CD14-positive monocyte (primary cell): ENCODE measurements around the gene IBA57. TPM values are rescaled to one million over a fixed set of nuclear protein-coding genes. Genes with fewer than 3 reads are reported as not detected.

Source experiments
- DNase-seq, 3 donors: peaks; one replicate each; pipeline ENCODE4 v3.0.0-alpha.2; 2011 to 2022
- H2AFZ ChIP-seq: 2 replicates; pipeline ENCODE4 v1.6.0; 2012; ENCODE audit warnings: mild to moderate bottlenecking, low read depth, low read length, inconsistent platforms; ENCODE audit not compliant: insufficient read depth, poor library complexity, severe bottlenecking
- H3K27ac ChIP-seq, 2 donors: 1 replicate in 1 of 2; 2 replicates in 1 of 2; pipeline ENCODE4 v1.5.1; 2012 to 2013; ENCODE audit warnings: low read length in 2 of 2, control low read depth in 1 of 2, inconsistent platforms in 1 of 2, low read depth in 1 of 2, mild to moderate bottlenecking in 1 of 2
- H3K27me3 ChIP-seq, 2 donors: one replicate each; pipeline versions ENCODE4 v1.6.0 to v1.6.1; 2011 to 2013; ENCODE audit warnings: low read length in 2 of 2; ENCODE audit not compliant: control insufficient read depth in 2 of 2, insufficient read depth in 2 of 2
- H3K36me3 ChIP-seq, 2 donors: replicated peaks in 1 of 2; 1 replicate in 1 of 2; 2 replicates in 1 of 2; pipeline versions ENCODE4 v1.5.1 to v1.6.1; 2012 to 2013; ENCODE audit warnings: low read length in 2 of 2, control low read depth in 1 of 2, inconsistent platforms in 1 of 2, mild to moderate bottlenecking in 1 of 2; ENCODE audit not compliant: insufficient read depth in 2 of 2, control insufficient read depth in 1 of 2
- H3K4me1 ChIP-seq, 2 donors: 1 replicate in 1 of 2; 2 replicates in 1 of 2; pipeline versions ENCODE4 v1.5.1 to v1.6.1; 2012 to 2013; ENCODE audit warnings: low read length in 2 of 2, control low read depth in 1 of 2, inconsistent platforms in 1 of 2, mild to moderate bottlenecking in 1 of 2, moderate library complexity in 1 of 2; ENCODE audit not compliant: insufficient read depth in 2 of 2, control insufficient read depth in 1 of 2
- H3K4me2 ChIP-seq: replicated peaks from 2 replicates; pipeline ENCODE3; 2012; ENCODE audit warnings: low read length, moderate library complexity, mild to moderate bottlenecking; ENCODE audit not compliant: poor library complexity, severe bottlenecking; ENCODE audit errors: extremely low read depth
- H3K4me3 ChIP-seq, 3 experiments: fragments of 200-600 bp in 1 of 3; sonication (generic) in 1 of 3; replicated peaks in 1 of 3; 1 replicate in 2 of 3; 2 replicates in 1 of 3; pipeline ENCODE4 v1.5.1; 2011 to 2013; ENCODE audit warnings: low read length in 3 of 3, mild to moderate bottlenecking in 3 of 3, control low read depth in 2 of 3, low read depth in 2 of 3, inconsistent platforms in 1 of 3, moderate library complexity in 1 of 3
- H3K79me2 ChIP-seq: 2 replicates; pipeline ENCODE4 v1.6.0; 2012; ENCODE audit warnings: mild to moderate bottlenecking, control low read depth, inconsistent platforms, low read length, moderate library complexity; ENCODE audit not compliant: insufficient read depth
- H3K9ac ChIP-seq: 2 replicates; pipeline ENCODE4 v1.6.0; 2017; ENCODE audit warnings: low read length, mild to moderate bottlenecking; ENCODE audit not compliant: insufficient read depth, poor library complexity, severe bottlenecking
- H3K9me3 ChIP-seq, 2 donors: replicated peaks in 1 of 2; 1 replicate in 1 of 2; 2 replicates in 1 of 2; pipeline versions ENCODE4 v1.5.1 to v1.6.1; 2012 to 2013; ENCODE audit warnings: low read length in 2 of 2, control low read depth in 1 of 2; ENCODE audit not compliant: control insufficient read depth in 1 of 2, insufficient read depth in 1 of 2
- H4K20me1 ChIP-seq: 2 replicates; pipeline ENCODE4 v1.6.0; 2012; ENCODE audit warnings: mild to moderate bottlenecking, low read length, control low read depth, moderate library complexity; ENCODE audit not compliant: insufficient read depth
- H3K27ac Mint-ChIP-seq, 7 donors: one replicate each; pipeline ENCODE4 v1.8.0; 2020; ENCODE audit warnings: mild to moderate bottlenecking in 7 of 7, mixed read lengths in 7 of 7, moderate library complexity in 6 of 7, inconsistent platforms in 2 of 7
- H3K27me3 Mint-ChIP-seq, 3 donors: one replicate each; pipeline ENCODE4 v1.8.0; 2021 to 2022; ENCODE audit warnings: low read depth in 3 of 3, mild to moderate bottlenecking in 3 of 3, mixed read lengths in 3 of 3, moderate library complexity in 3 of 3, inconsistent platforms in 1 of 3
- H3K36me3 Mint-ChIP-seq, 2 donors: one replicate each; pipeline ENCODE4 v1.8.0; 2020; ENCODE audit warnings: mixed read lengths in 2 of 2, inconsistent platforms in 1 of 2, mild to moderate bottlenecking in 1 of 2
- H3K4me1 Mint-ChIP-seq: one replicate; pipeline ENCODE4 v1.8.0; 2020; ENCODE audit warnings: mild to moderate bottlenecking, mixed read lengths
- H3K4me3 Mint-ChIP-seq, 2 donors: one replicate each; pipeline ENCODE4 v1.8.0; 2020; ENCODE audit warnings: mild to moderate bottlenecking in 2 of 2, mixed read lengths in 2 of 2, moderate library complexity in 1 of 2
- H3K9me3 Mint-ChIP-seq, 7 donors: one replicate each; pipeline ENCODE4 v1.8.0; 2020 to 2022; ENCODE audit warnings: mixed read lengths in 7 of 7, mild to moderate bottlenecking in 6 of 7, moderate library complexity in 6 of 7, inconsistent platforms in 2 of 7
- WGBS: methylation state at CpG from one replicate; pipeline ENCODE4 v1.1.5; 2013; ENCODE audit warnings: missing lambda C conversion rate; ENCODE audit not compliant: insufficient coverage; 5-methylcytosine and 5-hydroxymethylcytosine counted together
- intact Hi-C, 2 donors: fragments of 100-400 bp; cut with micrococcal nuclease; formaldehyde crosslinking; loops; one replicate each; pipeline versions ENCODE4 v1.15.0 to v1.15.1; 2023
- polyA plus RNA-seq, 3 donors: library from polyadenylated mRNA; depleted of rRNA in 1 of 3; unstranded in 2 of 3; stranded (reverse) in 1 of 3; fragments of 300-500 nt in 2 of 3; fragments of >200 nt in 1 of 3; fragmentation: Illumina TruSeq in 2 of 3; gene quantifications; 1 replicate in 2 of 3; 2 replicates in 1 of 3; pipeline ENCODE4 v1.2.3, GENCODE V29; 2012 to 2021
- TF ChIP-seq, protein P1 (sequence below): fragments of 200-600 bp; IDR thresholded peaks from one replicate; pipeline ENCODE4 v1.8.0; 2022; ENCODE audit warnings: antibody characterized with exemption, mild to moderate bottlenecking

The IBA57 gene
- polyA plus RNA-seq, 3 donors: 1.6 to 2.1 (median 1.7) TPM

DNA sequence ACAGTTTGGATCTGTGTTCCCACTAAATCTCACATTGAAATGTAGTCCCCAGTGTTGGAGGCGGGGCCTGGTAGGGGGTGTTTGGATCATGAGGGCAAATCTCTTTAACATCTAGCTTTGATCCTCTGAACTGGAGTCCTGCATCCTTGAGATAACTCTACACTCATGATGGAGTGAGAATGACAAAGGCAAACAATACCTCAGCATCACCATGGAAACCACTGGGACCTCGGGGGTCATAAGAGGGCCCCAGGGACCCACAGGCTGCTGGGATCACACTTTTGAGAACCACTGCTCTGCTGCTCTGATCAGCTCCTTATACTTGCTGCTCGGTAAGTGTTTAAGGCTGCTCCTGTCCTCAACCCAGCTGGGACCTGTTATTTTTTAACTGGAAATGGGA is 28.8 kb downstream of the IBA57 start:
- H3K27me3 Mint-ChIP-seq: peaks cover 1 to 2% (median 2%) of the 10 kb centered on the region in 3 donors
- WGBS: 87% methylated on average over 2 of the region's 3 CpGs

DNA sequence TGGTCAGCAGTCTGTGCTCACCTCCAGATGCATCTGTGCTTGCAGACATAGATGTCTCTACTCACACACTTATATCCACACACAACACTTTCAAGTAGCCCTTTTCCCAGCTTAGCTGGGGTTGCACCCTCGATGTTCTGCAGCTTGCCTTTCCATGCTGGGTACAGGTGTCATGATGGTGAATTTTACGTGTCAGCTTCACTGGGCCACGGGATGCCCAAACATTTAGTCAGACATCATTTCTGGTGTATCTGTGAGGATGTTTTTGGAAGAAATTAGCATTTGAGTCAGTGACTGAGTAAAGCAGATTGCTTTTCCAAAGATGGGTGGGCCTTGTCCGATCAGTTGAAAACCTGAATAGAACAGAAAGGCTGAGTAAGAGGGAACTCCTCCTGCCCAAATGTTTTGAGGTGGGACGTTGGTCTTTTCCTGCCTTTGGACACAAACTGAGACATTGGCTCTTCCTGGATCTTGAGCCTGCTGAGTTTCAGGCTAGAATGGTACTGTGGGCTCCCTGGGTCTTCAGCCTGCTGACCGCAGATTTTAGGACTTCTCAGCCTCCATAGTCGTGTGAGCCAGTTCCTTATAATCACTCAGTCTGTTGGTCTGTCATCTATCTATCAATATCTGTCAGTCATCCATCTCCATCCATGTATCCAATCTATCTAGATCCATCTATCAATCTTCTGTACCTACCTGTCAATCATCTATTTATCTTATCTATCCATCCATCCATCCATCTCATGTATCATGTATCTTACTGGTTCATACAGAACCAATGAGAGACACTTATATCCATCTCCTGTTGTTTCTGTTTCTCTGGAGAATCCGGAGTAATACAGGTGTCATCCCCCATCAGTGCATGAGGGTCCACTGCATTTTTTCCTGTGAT is 29.6 kb downstream of the IBA57 start:
- Mint-ChIP-seq H3K4me3 (no peak overlapping the region), H3K36me3 (no peaks in the 10 kb centered on the region), H3K27me3 (peaks cover 1 to 2% (median 2%) of the 10 kb centered on the region in 3 donors), H3K4me1 (no peaks in the 10 kb centered on the region), H3K27ac (peak overlapping the region in 1 of 7 donors; percentile 18), H3K9me3 (peaks cover 14 to 26% (median 22%) of the 10 kb centered on the region in 7 donors)
- TF ChIP-seq, protein P1, sequence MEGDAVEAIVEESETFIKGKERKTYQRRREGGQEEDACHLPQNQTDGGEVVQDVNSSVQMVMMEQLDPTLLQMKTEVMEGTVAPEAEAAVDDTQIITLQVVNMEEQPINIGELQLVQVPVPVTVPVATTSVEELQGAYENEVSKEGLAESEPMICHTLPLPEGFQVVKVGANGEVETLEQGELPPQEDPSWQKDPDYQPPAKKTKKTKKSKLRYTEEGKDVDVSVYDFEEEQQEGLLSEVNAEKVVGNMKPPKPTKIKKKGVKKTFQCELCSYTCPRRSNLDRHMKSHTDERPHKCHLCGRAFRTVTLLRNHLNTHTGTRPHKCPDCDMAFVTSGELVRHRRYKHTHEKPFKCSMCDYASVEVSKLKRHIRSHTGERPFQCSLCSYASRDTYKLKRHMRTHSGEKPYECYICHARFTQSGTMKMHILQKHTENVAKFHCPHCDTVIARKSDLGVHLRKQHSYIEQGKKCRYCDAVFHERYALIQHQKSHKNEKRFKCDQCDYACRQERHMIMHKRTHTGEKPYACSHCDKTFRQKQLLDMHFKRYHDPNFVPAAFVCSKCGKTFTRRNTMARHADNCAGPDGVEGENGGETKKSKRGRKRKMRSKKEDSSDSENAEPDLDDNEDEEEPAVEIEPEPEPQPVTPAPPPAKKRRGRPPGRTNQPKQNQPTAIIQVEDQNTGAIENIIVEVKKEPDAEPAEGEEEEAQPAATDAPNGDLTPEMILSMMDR: no peak
- Histone ChIP-seq H3K9ac (no peak overlapping the region), H3K36me3 (no peaks in the 10 kb centered on the region), H3K9me3 (peaks cover 14 to 24% of the 10 kb centered on the region in 2 donors), H3K27ac (no peak overlapping the region), H3K79me2 (no peaks in the 10 kb centered on the region), H3K4me1 (no peaks in the 10 kb centered on the region), H3K27me3 (no peaks in the 10 kb centered on the region), H3K4me2 (no peak overlapping the region), H4K20me1 (no peaks in the 10 kb centered on the region), H3K4me3 (no peak overlapping the region), H2AFZ (no peak overlapping the region)
- no peak for DNase-seq
- intact Hi-C loops: no loop called here
- 97% methylated on average over 7 of the region's 8 CpGs for WGBS

More for the DNA sequence above, 28.8 kb downstream of the IBA57 start:
- Mint-ChIP-seq H3K27ac (no peak overlapping the region), H3K9me3 (peaks cover 11 to 22% (median 16%) of the 10 kb centered on the region in 7 donors), H3K36me3 (no peaks in the 10 kb centered on the region), H3K4me3 (no peak overlapping the region), H3K4me1 (no peaks in the 10 kb centered on the region)
- intact Hi-C loops: no loop called here
- H3K27me3 ChIP-seq: no peaks in the 10 kb centered on the region
- no peaks in the 10 kb centered on the region for H3K4me1 ChIP-seq
- no peak overlapping the region for H3K4me2 ChIP-seq
- no peak overlapping the region for H3K9ac ChIP-seq
- no peak overlapping the region for H2AFZ ChIP-seq
- no peaks in the 10 kb centered on the region for H4K20me1 ChIP-seq
- H3K79me2 ChIP-seq: no peaks in the 10 kb centered on the region
- DNase-seq: no peak
- TF ChIP-seq, protein P1: no peak
- H3K36me3 ChIP-seq: no peaks in the 10 kb centered on the region
- peaks cover 11 to 17% of the 10 kb centered on the region in 2 donors for H3K9me3 ChIP-seq
- H3K27ac ChIP-seq: no peak overlapping the region
- H3K4me3 ChIP-seq: no peak overlapping the region
